Measurements from ENCODE around the gene FZD7. TPM values are rescaled to one million over a fixed set of nuclear protein-coding genes. Genes with fewer than 3 reads are reported as not detected.

The FZD7 gene
- total RNA-seq, 1 donor from 2014 or later = 35.2 TPM

DNA sequence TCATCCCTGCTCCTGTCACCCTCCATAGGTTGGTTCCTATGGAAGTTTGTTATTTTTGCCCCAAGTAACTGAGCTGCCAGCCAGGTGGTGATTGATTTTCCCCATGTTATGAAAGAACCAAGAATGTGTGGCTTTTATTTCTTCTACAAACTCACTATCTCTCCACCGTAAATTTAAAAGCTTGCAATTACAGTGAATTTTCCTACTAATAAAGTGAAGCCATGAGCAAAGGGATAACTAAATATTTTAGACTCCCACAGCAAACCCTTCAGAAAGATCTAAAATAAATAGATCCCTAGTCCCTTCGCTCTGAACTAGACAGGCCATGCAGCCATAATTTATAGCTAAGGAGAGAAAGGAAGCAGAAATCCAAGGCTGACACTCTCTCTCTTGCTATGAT lies 33.2 kb downstream of the FZD7 start:
- no peak overlapping the region for H3K27ac ChIP-seq (replicated peaks)
- TF ChIP-seq, protein P1, sequence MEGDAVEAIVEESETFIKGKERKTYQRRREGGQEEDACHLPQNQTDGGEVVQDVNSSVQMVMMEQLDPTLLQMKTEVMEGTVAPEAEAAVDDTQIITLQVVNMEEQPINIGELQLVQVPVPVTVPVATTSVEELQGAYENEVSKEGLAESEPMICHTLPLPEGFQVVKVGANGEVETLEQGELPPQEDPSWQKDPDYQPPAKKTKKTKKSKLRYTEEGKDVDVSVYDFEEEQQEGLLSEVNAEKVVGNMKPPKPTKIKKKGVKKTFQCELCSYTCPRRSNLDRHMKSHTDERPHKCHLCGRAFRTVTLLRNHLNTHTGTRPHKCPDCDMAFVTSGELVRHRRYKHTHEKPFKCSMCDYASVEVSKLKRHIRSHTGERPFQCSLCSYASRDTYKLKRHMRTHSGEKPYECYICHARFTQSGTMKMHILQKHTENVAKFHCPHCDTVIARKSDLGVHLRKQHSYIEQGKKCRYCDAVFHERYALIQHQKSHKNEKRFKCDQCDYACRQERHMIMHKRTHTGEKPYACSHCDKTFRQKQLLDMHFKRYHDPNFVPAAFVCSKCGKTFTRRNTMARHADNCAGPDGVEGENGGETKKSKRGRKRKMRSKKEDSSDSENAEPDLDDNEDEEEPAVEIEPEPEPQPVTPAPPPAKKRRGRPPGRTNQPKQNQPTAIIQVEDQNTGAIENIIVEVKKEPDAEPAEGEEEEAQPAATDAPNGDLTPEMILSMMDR (IDR thresholded peaks at IDR 0.05; ENCODE audit: borderline replicate concordance) = no peak
- intact Hi-C loops (cut with micrococcal nuclease) = no loop called here
- H3K27me3 ChIP-seq (ENCODE audit: low read depth) = no peaks in the 10 kb centered on the region
- peaks cover 14% of the 10 kb centered on the region for H3K4me1 ChIP-seq
- no peaks in the 10 kb centered on the region for H3K9me3 ChIP-seq (replicated peaks)
- no peak overlapping the region for H3K4me3 ChIP-seq
- DNase-seq = no peak
- no peaks in the 10 kb centered on the region for H3K36me3 ChIP-seq

- Histone ChIP-seq H3K27me3 (ENCODE audit: low read depth) (no peaks in the 10 kb centered on the region), H3K4me1 (peaks cover 14% of the 10 kb centered on the region), H3K27ac (replicated peaks) (no peak overlapping the region), H3K4me3 (no peak overlapping the region), H3K36me3 (no peaks in the 10 kb centered on the region), H3K9me3 (replicated peaks) (no peaks in the 10 kb centered on the region)
- TF ChIP-seq, protein P1 (IDR thresholded peaks at IDR 0.05; ENCODE audit: borderline replicate concordance) = no peak
- intact Hi-C loops (cut with micrococcal nuclease) = no loop called here
- DNase-seq = no peak
Observed at GRCh38 chr2:202067589-202067988, 33.9 kb downstream of the FZD7 start.

DNA sequence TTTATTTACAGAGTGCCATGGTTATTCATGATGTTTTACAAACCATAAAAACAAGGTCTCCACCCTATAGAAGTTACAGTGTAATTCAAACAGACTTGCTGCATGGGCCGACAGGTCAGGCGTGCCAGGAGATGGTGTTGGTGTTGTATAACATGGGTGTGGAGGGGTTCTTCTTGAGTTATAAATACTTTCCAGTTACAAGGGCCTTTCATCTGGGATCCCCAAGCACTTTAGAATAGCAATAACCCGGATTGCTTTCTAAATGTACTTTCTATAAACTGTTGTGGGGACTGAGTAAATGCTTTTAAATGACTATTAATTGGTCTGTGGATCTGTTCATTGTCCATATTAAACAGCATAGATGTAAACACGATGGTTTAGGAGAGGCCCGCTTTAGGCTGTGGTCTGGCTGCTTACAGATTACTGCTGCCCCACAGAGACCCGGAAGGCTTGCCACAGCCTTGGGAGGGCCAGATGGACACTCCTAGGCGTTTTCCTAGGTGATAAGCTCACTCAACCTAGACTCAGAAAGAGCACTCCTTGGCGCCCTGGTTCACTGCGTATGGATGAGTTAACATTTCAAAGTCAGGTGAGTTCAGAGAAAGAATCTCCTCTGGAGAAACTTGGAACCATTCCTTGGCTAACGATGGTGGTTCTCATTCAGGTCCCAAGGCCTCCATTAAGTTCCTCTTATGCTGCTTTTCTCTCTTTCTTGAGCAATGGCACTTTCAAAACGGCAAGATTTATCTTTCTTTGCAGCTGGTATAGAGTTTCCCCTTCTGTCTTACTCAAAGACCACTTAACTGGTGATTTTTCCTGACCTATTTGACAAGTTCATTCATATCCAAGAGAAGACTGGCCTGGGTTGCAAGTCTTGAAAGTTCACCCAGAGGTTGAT lies 35.8 kb downstream of the FZD7 start:
- Histone ChIP-seq H3K4me1 (peaks cover 5% of the 10 kb centered on the region), H3K4me3 (no peak overlapping the region), H3K27me3 (ENCODE audit: low read depth) (no peaks in the 10 kb centered on the region), H3K36me3 (no peaks in the 10 kb centered on the region), H3K9me3 (replicated peaks) (no peaks in the 10 kb centered on the region), H3K27ac (replicated peaks) (no peak overlapping the region)
- no peak for DNase-seq
- TF ChIP-seq, protein P1 (IDR thresholded peaks at IDR 0.05; ENCODE audit: borderline replicate concordance) = no peak
- intact Hi-C loops (cut with micrococcal nuclease) = no loop called here

- no peak overlapping the region for H3K4me3 ChIP-seq
- intact Hi-C loops (cut with micrococcal nuclease) = no loop called here
- TF ChIP-seq, protein P1 (IDR thresholded peaks at IDR 0.05; ENCODE audit: borderline replicate concordance) = no peak
- DNase-seq = no peak
- H3K27ac ChIP-seq (replicated peaks) = no peak overlapping the region
- no peaks in the 10 kb centered on the region for H3K4me1 ChIP-seq
- no peaks in the 10 kb centered on the region for H3K27me3 ChIP-seq (ENCODE audit: low read depth)
- no peaks in the 10 kb centered on the region for H3K36me3 ChIP-seq
- no peaks in the 10 kb centered on the region for H3K9me3 ChIP-seq (replicated peaks)
Observed at GRCh38 chr2:202071107-202071506, 37.5 kb downstream of the FZD7 start.

GRCh38 chr2:202072226-202072625 lies 38.6 kb downstream of the FZD7 start:
- H3K27ac ChIP-seq (replicated peaks) = no peak overlapping the region
- H3K27me3 ChIP-seq (ENCODE audit: low read depth) = no peaks in the 10 kb centered on the region
- no peak for DNase-seq
- no peaks in the 10 kb centered on the region for H3K36me3 ChIP-seq
- no peaks in the 10 kb centered on the region for H3K4me1 ChIP-seq
- no peaks in the 10 kb centered on the region for H3K9me3 ChIP-seq (replicated peaks)
- intact Hi-C loops (cut with micrococcal nuclease) = no loop called here
- TF ChIP-seq, protein P1 (IDR thresholded peaks at IDR 0.05; ENCODE audit: borderline replicate concordance) = peak; percentile 40
- H3K4me3 ChIP-seq = no peak overlapping the region
